Measurements from ENCODE around the gene SPRR1B.
"Not testable (repeated sequence)": the region's sequence is repeated elsewhere in the genome, so short reads cannot be mapped to it uniquely, and the experiment has no call there.

Gene SPRR1B, protein sequence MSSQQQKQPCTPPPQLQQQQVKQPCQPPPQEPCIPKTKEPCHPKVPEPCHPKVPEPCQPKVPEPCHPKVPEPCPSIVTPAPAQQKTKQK

GRCh38 chr1:153030895-153031294 lies at the start of gene SPRR1B:
Gene SPRR1B (plus strand): TSS chr1:153031203. CDS start chr1:153032346, 1,143 bp downstream.
- no peak for DNase-seq

DNA sequence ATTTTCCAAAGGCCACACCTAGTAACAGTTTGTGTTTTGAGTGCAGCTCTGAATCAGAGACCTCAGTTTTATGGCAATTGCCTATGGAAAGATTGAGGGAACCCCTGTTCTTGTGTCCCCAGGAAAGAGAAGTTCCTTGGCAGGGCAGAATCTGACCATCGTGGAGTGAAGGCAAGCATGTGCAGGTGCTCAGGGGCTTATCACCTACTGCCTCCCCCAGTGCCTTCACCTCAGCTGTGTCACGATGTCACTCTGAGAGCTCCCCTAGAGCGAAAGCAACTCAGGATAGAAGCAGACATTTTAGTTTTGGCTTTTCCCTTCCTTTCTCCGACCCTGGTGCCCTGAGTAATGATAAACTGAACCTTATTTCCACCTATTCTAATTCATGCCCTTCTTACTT lies 48.9 kb upstream of the SPRR1B start:
- no peak for DNase-seq

DNA sequence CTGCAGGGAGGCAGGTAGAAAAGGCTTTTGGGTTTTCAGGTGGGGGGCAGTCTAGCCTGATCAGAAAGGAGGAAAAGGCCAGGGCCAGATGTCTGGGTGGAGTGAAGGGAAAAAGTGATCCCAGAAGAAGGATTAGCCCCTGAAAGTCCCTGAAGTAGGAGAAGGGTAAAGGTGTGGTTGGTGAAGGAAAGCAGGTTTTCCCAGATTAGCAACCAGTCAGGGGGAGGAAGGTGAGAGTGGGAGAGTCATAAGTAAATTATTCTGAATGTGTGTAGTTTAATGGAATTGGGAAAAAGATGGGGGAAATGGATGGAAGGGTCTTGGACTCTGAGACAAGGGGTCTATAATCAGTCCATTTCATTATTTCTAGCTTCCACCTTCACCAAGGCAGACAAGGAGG lies 47.8 kb upstream of the SPRR1B start:
- no peak for DNase-seq

- DNase-seq, result no peak
Measured at GRCh38 chr1:152983743-152984142, 47.3 kb upstream of the SPRR1B start, which contains the start of gene SPRR1A. Gene SPRR1A (plus strand): TSS chr1:152984081. CDS start chr1:152985231, 1,150 bp downstream.

DNA sequence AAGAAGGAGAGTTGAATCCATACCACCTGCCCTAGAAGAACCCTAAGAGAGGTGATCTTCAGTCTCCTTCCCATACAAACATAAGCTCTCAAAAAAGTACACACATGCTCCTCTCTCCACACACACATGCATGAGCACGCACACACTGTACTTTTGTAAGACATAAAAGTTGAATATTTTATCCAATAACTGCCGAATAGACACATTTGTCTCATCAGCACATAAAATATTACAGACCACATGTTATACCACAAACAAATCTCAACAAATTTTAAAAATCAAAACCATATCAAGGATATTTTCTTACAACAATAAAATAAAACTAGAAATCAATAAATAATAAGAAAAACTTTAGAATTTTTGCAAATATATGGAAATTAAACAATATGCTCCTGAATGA lies 44.4 kb upstream of the SPRR1B start:
- DNase-seq, result no peak

DNA sequence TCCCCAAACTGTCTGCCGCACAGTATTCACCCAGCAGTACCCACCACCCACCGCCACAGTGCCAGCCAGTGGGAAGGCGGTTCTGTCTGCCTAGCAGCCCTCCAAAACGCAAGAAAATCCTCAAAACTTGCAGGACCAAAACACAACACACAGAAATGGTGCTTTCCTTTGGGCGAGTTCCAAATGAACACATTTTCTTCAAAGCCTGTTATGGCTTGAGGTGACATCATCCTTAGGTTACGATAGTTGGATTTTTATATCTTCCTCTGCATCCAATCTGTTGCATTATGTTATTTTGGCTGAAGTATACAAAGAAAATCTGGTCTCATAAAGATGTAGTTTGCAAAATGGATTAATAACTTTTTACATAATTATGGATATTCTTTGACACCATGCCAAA lies 37.8 kb upstream of the SPRR1B start:
- no peak for DNase-seq

GRCh38 chr1:152995842-152996241 lies 35.2 kb upstream of the SPRR1B start:
- DNase-seq, result no peak

- no peak for DNase-seq
Measured at GRCh38 chr1:152996633-152997400, 34.2 kb upstream of the SPRR1B start.

DNA sequence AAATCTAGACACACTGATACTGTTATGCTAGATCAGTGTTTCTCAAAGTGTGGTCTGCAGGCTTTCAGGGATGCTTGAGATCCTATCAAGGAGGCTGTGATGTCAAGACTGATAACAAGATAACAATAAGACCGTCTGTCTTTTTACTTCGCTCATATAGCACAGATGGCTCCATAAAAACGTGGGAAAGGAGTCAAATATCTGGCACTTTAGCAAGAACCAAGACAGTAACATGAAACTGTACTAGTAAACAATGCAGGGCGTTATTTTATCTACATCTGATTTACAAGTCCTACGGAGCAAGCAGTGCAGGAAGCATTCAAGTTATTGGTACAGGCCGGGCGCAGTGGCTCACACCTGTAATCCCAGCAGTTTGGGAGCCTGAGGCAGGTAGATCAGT lies 33.1 kb upstream of the SPRR1B start:
- no peak for DNase-seq

DNA sequence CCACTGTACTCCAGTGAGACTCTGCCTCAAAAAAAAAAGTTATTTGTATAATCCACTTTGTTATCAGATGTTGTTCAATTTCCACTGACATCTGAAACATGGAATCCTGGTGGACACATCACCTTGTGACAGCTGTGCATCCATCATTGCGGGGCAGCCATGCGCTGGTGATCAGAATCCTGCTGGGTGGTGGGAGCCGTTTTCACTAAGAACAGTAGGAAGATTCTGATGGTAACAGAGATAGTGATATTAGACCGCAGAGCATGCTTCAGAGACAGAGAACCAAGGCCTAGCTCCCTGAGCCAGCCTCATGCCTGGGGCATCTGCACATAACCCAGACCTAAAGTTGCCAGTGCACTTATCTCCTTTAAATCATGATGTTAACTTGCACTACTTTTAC lies 32.5 kb upstream of the SPRR1B start:
- no peak for DNase-seq

DNA sequence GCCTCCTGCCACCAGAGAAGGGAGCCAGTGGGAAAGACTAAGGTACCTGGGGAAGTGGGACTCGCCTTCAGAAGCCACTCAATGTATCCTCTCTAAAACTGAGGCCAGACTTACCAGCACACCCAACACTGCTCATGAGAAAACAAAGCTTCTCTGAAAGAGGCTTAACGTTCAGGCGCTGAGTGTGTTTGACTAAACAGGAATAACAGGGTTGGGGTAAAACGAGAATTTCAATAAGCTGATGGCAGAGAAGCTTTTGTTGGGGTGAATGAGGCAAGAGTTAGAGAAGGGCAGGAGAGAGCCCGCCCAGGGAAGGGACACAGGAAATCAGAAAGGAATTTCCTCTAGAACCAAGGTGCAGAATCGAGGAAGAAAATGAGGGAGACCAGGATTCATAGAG lies 31.2 kb upstream of the SPRR1B start:
- no peak for DNase-seq

DNA sequence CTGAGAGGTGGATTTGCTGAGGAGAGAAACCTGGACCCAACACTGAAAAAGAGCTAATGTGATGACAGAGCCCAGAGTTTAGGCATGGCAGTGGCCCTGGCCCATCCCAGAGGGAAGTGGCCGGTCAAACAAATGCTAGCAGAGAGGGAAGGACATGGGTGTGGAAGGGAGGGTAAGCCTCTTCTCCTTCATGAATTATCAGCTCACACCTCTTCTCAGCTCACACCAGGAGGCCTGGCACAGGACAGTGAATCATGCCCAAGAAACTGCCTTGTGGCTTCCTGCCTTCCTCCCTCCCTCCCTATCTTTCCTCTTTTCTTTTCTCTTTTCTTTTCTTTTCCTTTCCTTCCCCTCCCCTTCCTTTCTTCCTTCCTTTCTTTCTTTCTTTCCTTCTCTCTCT lies 30.7 kb upstream of the SPRR1B start:
- no peak for DNase-seq

GRCh38 chr1:153001382-153001781 lies 29.6 kb upstream of the SPRR1B start, which contains the start of gene SPRR3:
Gene SPRR3 (plus strand): TSS chr1:153001749. CDS start chr1:153003021, 1,272 bp downstream.
- no peak for DNase-seq

DNA sequence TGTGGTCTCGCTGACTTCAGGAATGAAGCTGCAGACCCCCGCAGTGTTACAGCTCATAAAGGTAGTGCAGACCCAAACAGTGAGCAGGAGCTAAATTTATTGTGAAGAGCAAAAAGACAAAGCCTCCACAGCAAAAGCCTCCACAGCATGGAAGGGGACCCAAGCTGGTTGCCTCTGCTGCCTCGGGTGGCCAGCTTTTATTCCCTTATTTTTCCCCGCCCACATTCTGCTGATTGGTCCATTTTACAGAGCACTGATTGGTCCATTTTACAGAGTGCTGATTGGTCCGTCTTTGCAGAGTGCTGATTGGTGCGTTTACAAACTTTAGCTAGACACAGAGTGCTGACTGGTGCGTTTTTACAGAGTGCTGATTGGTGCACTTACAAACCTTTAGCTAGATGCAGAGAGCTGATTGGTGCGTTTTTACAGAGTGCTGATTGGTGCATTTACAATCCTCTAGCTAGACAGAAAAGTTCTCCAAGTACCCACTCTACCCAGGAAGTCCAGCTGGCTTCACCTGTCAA lies 19.7 kb upstream of the SPRR1B start:
- DNase-seq, result not testable (repeated sequence)

- DNase-seq, result not testable (repeated sequence)
Measured at GRCh38 chr1:153021829-153022228, 9.2 kb upstream of the SPRR1B start.

- not testable (repeated sequence) for DNase-seq
Measured at GRCh38 chr1:153022340-153022739, 8.7 kb upstream of the SPRR1B start.

- no peak for DNase-seq
Measured at GRCh38 chr1:153023109-153023508, 7.9 kb upstream of the SPRR1B start.

GRCh38 chr1:153024413-153024812 lies 6.6 kb upstream of the SPRR1B start:
- DNase-seq, result no peak

DNA sequence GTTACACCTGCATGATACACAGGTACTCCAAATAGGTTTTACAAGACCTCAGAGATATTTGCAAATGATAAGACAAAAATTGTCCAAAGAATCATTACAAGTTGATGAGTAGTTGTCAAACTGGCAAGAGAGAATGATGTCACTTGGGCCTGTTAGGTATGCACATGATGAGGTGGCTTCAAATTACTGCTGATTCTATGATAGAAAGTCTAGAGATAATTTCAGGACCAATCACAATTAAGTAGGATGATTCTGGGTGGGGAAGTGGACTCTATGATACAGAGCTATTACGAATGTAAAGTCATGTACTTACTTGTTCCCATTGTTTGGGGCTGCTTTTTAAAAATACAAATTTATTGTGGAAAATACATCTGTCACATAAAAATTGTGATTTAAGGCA lies 5.2 kb upstream of the SPRR1B start:
- DNase-seq, result no peak

- no peak for DNase-seq
Measured at GRCh38 chr1:153028766-153029165, 2.2 kb upstream of the SPRR1B start.

- DNase-seq, result no peak
Measured at GRCh38 chr1:153032073-153032472, 1.1 kb downstream of the SPRR1B start.

- DNase-seq, result no peak
Measured at GRCh38 chr1:153032677-153033308, 1.8 kb downstream of the SPRR1B start.

DNA sequence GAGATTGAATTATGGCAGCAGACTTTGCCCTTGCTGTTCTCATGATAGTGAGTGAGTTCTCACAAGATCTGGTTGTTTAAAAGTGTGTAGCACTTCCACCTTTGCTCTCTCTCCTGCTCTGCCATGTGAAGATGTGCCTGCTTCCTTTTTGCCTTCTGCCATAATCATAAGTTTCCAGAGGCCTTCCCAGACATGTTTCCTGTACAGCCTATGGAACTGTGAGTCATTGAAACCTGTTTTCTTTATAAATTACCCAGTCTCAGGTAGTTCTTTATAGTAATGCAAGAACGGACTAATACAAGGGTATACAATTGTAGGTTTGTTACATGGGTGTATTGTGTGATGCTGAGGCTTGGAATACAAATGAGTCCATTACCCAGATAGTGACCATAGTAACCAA lies 4.2 kb downstream of the SPRR1B start:
- DNase-seq, result no peak
